ENCODE measurements around the gene DCLRE1C.

Gene DCLRE1C

DNA sequence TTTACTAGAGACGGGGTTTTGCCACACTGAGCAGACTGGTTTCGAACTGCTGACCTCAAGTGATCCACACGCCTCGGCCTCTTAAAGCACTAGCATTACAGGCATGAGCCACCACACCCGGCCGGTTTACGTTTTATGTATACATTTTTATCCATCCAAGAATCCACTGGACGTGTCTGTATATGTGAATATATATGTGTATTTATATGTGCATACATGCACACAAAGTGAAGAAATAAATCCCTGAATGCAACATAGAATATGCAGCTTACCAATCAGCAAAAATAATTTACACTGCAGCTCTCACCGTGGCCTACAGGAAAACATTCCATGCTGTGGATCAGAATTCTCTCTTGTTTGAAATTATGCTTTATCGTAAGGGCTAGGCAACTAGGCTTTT is 23.3 kb downstream of the DCLRE1C start:
- no peak for DNase-seq (ENCODE audit: low read depth)
- no peak overlapping the region for H3K4me3 ChIP-seq (ENCODE audit: low read length)
- TF ChIP-seq CTCF (conservative IDR thresholded peaks at IDR 0.05; ENCODE audit: low read depth, low read length), result no peak

GRCh38 chr10:14926722-14927416 is 27.0 kb downstream of the DCLRE1C start:
- DNase-seq (ENCODE audit: low read depth), result no peak
- TF ChIP-seq CTCF (conservative IDR thresholded peaks at IDR 0.05; ENCODE audit: low read depth, low read length), result no peak
- H3K4me3 ChIP-seq (ENCODE audit: low read length), result no peak overlapping the region

GRCh38 chr10:14926061-14926470 is 27.8 kb downstream of the DCLRE1C start:
- no peak for DNase-seq (ENCODE audit: low read depth)
- TF ChIP-seq CTCF (conservative IDR thresholded peaks at IDR 0.05; ENCODE audit: low read depth, low read length), result no peak
- H3K4me3 ChIP-seq (ENCODE audit: low read length), result no peak overlapping the region

GRCh38 chr10:14925268-14925667 is 28.6 kb downstream of the DCLRE1C start:
- DNase-seq (ENCODE audit: low read depth), result no peak
- H3K4me3 ChIP-seq (ENCODE audit: low read length), result no peak overlapping the region
- TF ChIP-seq CTCF (conservative IDR thresholded peaks at IDR 0.05; ENCODE audit: low read depth, low read length), result no peak

DNA sequence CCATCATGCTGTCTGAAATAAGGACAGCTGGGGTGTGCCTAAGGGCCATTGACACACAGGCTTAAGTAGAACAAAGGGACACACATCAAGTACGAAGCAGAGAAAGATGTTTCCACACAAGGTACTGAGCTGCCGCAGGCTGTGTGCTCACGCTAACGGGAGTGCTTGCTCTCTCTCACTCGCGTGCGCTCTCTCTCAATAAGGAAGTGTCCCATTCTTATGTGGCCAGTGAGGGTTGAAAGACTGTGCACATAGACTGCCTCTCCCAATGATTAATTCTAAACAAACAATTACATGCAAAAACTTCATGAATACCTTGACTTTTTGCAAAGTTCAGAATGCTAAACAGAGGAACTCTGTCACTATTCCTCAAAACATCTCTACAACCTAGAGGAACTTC is 29.9 kb downstream of the DCLRE1C start:
- no peak for DNase-seq (ENCODE audit: low read depth)
- no peak overlapping the region for H3K4me3 ChIP-seq (ENCODE audit: low read length)
- TF ChIP-seq CTCF (conservative IDR thresholded peaks at IDR 0.05; ENCODE audit: low read depth, low read length), result no peak

DNA sequence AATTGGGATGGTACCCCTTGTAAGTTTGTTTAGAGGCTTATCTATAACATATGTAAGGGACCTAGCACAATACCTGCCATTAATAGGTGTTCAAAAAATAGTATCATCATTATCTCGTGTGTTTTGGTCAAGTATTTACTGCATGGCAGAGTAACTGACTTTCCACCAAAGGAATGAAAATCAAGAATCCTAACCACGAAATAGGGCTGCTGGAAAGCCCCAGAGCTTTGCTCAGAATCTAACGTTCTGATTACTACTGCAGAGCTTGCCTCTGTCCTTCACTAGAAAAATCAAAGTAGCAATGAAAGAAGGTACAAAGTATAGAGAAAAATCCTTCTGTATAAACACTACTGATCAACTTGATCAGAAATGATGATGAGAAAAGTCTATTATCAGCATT is 34.9 kb downstream of the DCLRE1C start:
- DNase-seq (ENCODE audit: low read depth), result no peak
- TF ChIP-seq CTCF (conservative IDR thresholded peaks at IDR 0.05; ENCODE audit: low read depth, low read length), result no peak
- no peak overlapping the region for H3K4me3 ChIP-seq (ENCODE audit: low read length)

DNA sequence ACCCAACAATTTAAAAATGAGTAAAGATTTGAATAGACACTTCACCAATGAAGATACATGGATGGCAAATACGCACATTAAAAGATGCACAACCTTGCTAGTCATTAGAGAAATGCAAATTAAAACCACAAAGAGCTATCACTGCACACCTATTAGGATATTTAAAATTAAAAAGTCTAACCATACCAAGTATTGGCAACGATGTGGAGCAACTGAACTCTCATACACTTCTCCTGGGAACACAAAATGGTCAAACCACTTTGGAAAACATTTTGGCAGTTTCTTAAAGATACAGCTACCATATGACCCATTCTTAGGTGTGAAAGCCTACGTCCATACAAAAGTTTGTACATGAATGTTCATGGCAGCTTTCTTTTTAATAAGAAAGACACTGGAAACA is 36.1 kb downstream of the DCLRE1C start:
- TF ChIP-seq CTCF (conservative IDR thresholded peaks at IDR 0.05; ENCODE audit: low read depth, low read length), result no peak
- H3K4me3 ChIP-seq (ENCODE audit: low read length), result no peak overlapping the region
- no peak for DNase-seq (ENCODE audit: low read depth)
